ENCODE results near the gene CDH4.
"Not testable (repeated sequence)": the region's sequence is repeated elsewhere in the genome, so short reads cannot be mapped to it uniquely, and the experiment has no call there.

CDH4 gene

DNA sequence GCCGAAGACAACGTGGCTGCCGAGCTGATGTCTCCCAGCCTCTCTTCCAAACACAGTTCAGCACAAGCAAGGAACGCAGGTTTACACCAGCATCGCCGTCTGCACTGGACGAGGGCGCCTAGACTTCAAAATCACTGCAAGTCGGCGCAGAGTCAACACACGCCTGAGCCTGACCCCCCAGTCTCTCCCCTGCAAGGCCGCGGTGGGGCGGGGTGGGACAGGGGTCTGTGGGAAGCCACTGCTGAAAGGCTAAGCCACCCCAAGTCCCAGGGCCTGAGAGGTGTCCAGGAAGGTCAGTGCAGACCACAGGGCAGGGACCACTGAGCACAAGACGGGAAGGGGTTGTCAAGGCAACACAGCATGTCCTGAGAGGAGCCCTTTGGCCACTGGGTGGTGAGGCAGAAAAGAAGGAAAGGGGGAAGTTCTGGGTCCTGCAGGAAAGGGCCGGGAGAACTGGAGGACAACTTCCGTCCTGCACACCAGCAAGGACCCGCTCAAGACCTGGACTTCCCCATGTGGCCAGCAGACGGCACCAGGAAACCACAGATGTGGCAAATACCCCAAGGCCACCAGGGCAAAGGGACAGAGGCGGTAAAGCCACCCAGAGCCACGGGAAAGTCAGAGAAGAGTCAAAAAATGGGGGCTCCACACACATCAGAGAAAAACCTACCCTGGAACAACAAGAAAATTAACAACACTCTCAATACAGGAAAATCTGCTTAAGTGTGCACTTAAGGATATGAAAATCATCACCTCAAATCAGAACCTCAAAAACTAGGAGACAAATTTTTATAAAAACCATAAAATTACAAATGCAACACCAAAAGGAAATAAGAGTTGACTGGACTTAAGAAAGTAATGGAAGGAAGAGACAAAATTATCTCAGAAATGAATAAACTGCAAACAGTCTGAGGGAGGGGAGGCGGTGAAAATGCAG lies 728.9 kb downstream of the CDH4 start:
- Histone ChIP-seq H3K4me3 (ENCODE audit: low read depth, low read length) (no peak overlapping the region), H3K27me3 (ENCODE audit: control insufficient read depth, insufficient read depth, low read length) (no peaks in the 10 kb centered on the region), H3K9ac (ENCODE audit: low read depth, low read length) (no peak overlapping the region), H3K27ac (ENCODE audit: low read depth, low read length) (no peak overlapping the region), H3K36me3 (ENCODE audit: control insufficient read depth, insufficient read depth, low read length) (peaks cover 19% of the 10 kb centered on the region), H3K9me3 (ENCODE audit: control insufficient read depth, insufficient read depth, low read length) (no peaks in the 10 kb centered on the region), H3K4me1 (ENCODE audit: control insufficient read depth, insufficient read depth, low read length) (no peaks in the 10 kb centered on the region)

DNA sequence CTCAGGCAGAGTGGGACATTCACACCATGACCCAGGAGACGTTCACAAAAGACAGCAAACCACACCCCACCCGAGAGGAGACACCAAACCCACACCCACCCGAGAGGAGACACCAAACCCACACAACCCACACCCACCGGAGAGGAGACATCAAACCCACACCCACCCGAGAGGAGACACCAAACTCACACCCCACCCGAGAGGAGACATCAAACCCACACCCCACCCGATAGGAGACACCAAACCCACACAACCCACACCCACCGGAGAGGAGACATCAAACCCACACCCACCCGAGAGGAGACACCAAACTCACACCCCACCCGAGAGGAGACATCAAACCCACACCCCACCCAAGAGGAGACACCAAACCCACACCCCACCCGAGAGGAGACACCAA lies 729.6 kb downstream of the CDH4 start:
- not testable (repeated sequence) for H3K9me3 ChIP-seq (ENCODE audit: control insufficient read depth, insufficient read depth, low read length); H3K27me3 ChIP-seq (ENCODE audit: control insufficient read depth, insufficient read depth, low read length); H3K4me3 ChIP-seq (ENCODE audit: low read depth, low read length); H3K4me1 ChIP-seq (ENCODE audit: control insufficient read depth, insufficient read depth, low read length); H3K9ac ChIP-seq (ENCODE audit: low read depth, low read length); H3K27ac ChIP-seq (ENCODE audit: low read depth, low read length)
- peaks cover 16% of the 10 kb centered on the region for H3K36me3 ChIP-seq (ENCODE audit: control insufficient read depth, insufficient read depth, low read length)

DNA sequence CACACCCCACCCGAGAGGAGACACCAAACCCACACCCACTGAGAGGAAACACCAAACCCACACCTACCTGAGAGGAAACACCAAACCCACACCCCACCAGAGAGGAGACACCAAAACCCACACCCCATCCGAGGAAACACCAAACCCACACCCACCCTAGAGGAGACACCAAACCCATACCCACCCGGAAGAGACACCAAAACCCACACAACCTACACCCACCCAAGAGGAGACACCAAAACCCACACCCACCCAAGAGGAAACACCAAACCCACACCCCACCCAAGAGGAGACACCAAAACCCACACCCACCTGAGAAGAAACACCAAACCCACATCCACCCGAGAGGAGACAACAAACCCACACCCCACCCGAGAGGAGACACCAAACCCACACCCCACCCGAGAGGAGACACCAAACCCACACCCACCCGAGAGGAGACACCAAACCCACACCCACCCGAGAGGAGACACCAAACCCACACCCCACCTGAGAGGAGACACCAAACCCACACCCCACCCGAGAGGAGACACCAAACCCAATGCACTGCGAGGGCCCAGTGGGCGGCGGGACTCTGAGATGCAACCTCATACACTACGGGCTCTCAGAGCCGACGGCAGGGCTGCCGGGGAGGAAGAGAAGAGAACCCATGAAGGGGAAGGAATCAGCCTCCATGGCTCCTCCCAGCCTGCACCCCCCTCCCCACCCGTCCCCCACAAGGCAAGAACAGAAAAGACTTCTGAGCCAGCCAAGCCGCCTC lies 730.3 kb downstream of the CDH4 start:
- Histone ChIP-seq H3K9ac (ENCODE audit: low read depth, low read length) (no peak overlapping the region), H3K36me3 (ENCODE audit: control insufficient read depth, insufficient read depth, low read length) (peaks cover 22% of the 10 kb centered on the region), H3K9me3 (ENCODE audit: control insufficient read depth, insufficient read depth, low read length) (no peaks in the 10 kb centered on the region)

DNA sequence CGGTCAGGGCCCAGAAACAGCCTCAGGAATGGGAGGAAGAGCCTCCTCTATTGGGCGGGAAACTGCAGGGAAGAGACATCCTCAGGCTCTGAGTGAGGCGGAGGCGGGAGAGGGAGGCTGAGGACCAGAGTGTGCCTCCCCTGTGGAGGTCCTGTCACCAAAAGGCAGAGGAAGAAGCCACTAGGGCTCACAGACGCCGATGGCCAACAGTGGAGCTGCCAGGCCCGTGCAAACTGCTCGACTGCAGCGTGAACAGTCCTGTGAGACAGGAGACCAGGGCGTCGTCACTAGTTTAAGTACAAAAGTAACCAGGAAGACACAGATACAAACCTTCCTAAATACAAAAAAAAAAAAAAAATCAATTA lies 730.9 kb downstream of the CDH4 start:
- no peak overlapping the region for H3K27ac ChIP-seq (ENCODE audit: low read depth, low read length)
- no peaks in the 10 kb centered on the region for H3K4me1 ChIP-seq (ENCODE audit: control insufficient read depth, insufficient read depth, low read length)
- H3K36me3 ChIP-seq (ENCODE audit: control insufficient read depth, insufficient read depth, low read length), result peaks cover 28% of the 10 kb centered on the region
- H3K9me3 ChIP-seq (ENCODE audit: control insufficient read depth, insufficient read depth, low read length), result no peaks in the 10 kb centered on the region
- no peak overlapping the region for H3K4me3 ChIP-seq (ENCODE audit: low read depth, low read length)
- no peaks in the 10 kb centered on the region for H3K27me3 ChIP-seq (ENCODE audit: control insufficient read depth, insufficient read depth, low read length)
- no peak overlapping the region for H3K9ac ChIP-seq (ENCODE audit: low read depth, low read length)

More for the DNA sequence above, 730.3 kb downstream of the CDH4 start:
- Histone ChIP-seq H3K4me3 (ENCODE audit: low read depth, low read length) (no peak overlapping the region), H3K4me1 (ENCODE audit: control insufficient read depth, insufficient read depth, low read length) (no peaks in the 10 kb centered on the region), H3K27me3 (ENCODE audit: control insufficient read depth, insufficient read depth, low read length) (no peaks in the 10 kb centered on the region), H3K27ac (ENCODE audit: low read depth, low read length) (no peak overlapping the region)

DNA sequence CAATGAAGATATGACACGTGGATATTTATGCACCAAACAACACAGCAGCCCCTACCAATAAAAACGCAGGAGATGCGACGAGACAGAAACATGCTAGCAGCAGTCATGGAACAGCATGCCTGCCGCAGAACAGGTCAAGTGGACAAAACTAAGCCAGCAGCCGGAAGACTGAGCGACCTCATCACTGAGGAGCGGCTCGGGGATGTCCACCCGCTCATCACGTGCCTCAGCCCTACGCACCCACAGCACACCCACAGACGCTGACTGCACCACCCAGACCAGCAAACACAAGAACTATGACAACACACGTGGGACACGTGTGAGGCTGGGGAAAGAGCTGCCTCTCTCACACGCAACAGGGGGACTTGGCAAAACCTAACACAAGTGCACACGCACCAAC lies 731.9 kb downstream of the CDH4 start:
- H3K9ac ChIP-seq (ENCODE audit: low read depth, low read length), result no peak overlapping the region
- no peak overlapping the region for H3K27ac ChIP-seq (ENCODE audit: low read depth, low read length)
- no peak overlapping the region for H3K4me3 ChIP-seq (ENCODE audit: low read depth, low read length)
- no peaks in the 10 kb centered on the region for H3K4me1 ChIP-seq (ENCODE audit: control insufficient read depth, insufficient read depth, low read length)
- H3K9me3 ChIP-seq (ENCODE audit: control insufficient read depth, insufficient read depth, low read length), result no peaks in the 10 kb centered on the region
- H3K27me3 ChIP-seq (ENCODE audit: control insufficient read depth, insufficient read depth, low read length), result no peaks in the 10 kb centered on the region
- peaks cover 30% of the 10 kb centered on the region for H3K36me3 ChIP-seq (ENCODE audit: control insufficient read depth, insufficient read depth, low read length)

DNA sequence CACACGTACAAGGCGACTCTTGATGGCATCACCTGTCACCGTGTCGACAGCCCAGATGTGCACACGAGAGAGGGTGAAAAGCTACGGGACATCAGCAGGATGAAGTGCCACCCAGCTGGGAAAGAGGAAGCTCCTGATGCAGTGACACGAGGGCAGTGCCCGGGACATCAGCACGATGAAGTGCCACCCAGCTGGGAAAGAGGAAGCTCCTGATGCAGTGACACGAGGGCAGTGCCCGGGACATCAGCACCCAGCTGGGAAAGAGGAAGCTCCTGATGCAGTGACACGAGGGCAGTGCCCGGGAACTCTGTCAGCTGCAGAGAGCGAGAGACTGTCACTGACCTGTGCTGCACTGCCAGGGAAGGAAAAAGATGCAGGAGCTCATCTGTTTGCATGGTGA lies 732.4 kb downstream of the CDH4 start:
- H3K27ac ChIP-seq (ENCODE audit: low read depth, low read length); H3K4me3 ChIP-seq (ENCODE audit: low read depth, low read length); H3K9me3 ChIP-seq (ENCODE audit: control insufficient read depth, insufficient read depth, low read length); H3K27me3 ChIP-seq (ENCODE audit: control insufficient read depth, insufficient read depth, low read length); H3K4me1 ChIP-seq (ENCODE audit: control insufficient read depth, insufficient read depth, low read length); H3K9ac ChIP-seq (ENCODE audit: low read depth, low read length): not testable (repeated sequence)
- peaks cover 30% of the 10 kb centered on the region for H3K36me3 ChIP-seq (ENCODE audit: control insufficient read depth, insufficient read depth, low read length)

DNA sequence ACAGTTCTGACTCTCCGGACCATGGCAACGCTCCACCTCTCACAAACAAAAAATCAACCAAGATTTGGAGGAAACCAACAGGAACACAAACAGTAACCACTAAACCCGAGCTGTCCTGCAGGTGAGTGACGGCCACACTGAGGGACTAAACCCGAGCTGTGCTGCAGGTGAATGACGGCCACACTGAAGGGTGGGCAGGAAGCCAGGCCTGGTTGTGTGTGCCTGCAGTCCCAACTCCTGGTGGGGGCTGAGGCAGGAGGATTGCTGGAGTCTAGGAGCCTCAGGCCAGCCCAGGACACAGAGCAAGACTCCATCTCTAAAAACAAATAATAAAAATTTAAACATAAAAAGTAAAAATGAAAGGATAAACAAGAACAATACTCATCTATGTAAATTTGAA lies 733.0 kb downstream of the CDH4 start:
- no peak overlapping the region for H3K9ac ChIP-seq (ENCODE audit: low read depth, low read length)
- no peaks in the 10 kb centered on the region for H3K9me3 ChIP-seq (ENCODE audit: control insufficient read depth, insufficient read depth, low read length)
- H3K4me3 ChIP-seq (ENCODE audit: low read depth, low read length), result no peak overlapping the region
- H3K4me1 ChIP-seq (ENCODE audit: control insufficient read depth, insufficient read depth, low read length), result no peaks in the 10 kb centered on the region
- peaks cover 35% of the 10 kb centered on the region for H3K36me3 ChIP-seq (ENCODE audit: control insufficient read depth, insufficient read depth, low read length)
- H3K27me3 ChIP-seq (ENCODE audit: control insufficient read depth, insufficient read depth, low read length), result no peaks in the 10 kb centered on the region
- no peak overlapping the region for H3K27ac ChIP-seq (ENCODE audit: low read depth, low read length)

DNA sequence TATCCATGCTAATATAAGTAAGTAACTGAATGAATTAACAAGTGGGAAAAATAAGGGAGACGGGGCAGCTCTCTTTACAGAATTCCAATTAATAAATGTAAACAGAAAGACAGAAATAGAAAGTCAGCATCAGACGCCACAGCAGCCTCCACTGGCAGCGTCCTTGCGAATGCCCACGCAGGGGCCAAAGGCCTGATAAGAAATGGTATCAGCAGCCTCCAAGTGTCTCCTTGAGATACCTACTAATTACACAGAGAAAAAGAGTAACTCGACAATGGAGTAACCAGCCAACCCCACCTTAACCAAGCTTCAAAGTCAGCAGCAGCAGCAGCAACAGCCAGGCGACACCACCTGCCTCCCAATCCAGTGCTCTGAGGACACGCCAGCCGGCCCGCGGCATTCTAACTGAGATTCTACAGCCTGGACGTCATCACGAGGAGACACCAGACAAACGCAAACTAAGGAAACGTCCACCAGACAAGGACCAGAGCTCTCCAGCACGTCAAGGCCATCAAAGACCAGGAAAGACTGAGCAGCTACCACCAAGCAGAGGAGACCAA lies 734.8 kb downstream of the CDH4 start:
- Histone ChIP-seq H3K9me3 (ENCODE audit: control insufficient read depth, insufficient read depth, low read length) (no peaks in the 10 kb centered on the region), H3K36me3 (ENCODE audit: control insufficient read depth, insufficient read depth, low read length) (peaks cover 50% of the 10 kb centered on the region), H3K27me3 (ENCODE audit: control insufficient read depth, insufficient read depth, low read length) (no peaks in the 10 kb centered on the region), H3K27ac (ENCODE audit: low read depth, low read length) (no peak overlapping the region), H3K4me1 (ENCODE audit: control insufficient read depth, insufficient read depth, low read length) (no peaks in the 10 kb centered on the region), H3K9ac (ENCODE audit: low read depth, low read length) (no peak overlapping the region), H3K4me3 (ENCODE audit: low read depth, low read length) (no peak overlapping the region)

DNA sequence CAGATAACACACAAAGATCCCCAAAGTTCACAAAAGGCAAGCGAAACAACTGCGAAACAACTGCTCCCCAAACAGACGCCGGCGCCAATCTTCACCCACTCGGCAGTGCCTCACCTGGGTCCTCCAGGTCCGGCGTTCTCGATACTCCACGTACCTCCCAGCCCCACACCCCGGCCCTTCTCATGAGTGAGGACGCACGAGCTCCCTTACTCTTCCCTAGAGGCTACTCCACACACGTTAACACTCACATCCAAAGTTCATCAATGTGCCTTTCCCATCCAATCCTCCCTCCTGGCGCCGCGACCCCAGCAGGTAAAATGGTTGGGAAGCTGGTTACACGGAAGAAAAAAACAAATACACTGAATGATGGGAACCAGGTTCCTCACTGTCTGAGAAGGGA lies 736.6 kb downstream of the CDH4 start:
- no peak overlapping the region for H3K4me3 ChIP-seq (ENCODE audit: low read depth, low read length)
- H3K27me3 ChIP-seq (ENCODE audit: control insufficient read depth, insufficient read depth, low read length), result no peaks in the 10 kb centered on the region
- H3K4me1 ChIP-seq (ENCODE audit: control insufficient read depth, insufficient read depth, low read length), result no peaks in the 10 kb centered on the region
- H3K27ac ChIP-seq (ENCODE audit: low read depth, low read length), result no peak overlapping the region
- H3K9me3 ChIP-seq (ENCODE audit: control insufficient read depth, insufficient read depth, low read length), result no peaks in the 10 kb centered on the region
- peaks cover 66% of the 10 kb centered on the region for H3K36me3 ChIP-seq (ENCODE audit: control insufficient read depth, insufficient read depth, low read length)
- no peak overlapping the region for H3K9ac ChIP-seq (ENCODE audit: low read depth, low read length)

DNA sequence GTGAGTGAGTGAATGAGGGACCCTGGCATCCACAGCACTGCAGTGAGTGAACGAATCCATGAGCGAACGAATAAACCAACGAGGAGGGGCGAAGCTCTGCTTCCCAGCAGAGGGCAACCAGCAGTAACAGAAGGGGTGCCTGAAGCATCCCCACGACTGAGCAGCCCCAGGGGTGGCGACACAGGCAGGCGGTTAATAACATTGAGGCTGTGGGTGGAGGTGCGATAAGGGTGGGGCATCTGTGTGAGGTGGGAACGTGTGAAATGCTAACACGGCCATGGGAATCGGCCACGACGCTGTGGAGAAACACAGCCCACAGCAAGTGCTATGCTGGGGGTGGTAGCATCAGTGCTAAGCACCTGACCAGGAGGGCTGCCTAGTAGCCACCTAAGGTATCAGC lies 737.7 kb downstream of the CDH4 start:
- Histone ChIP-seq H3K9me3 (ENCODE audit: control insufficient read depth, insufficient read depth, low read length) (no peaks in the 10 kb centered on the region), H3K27me3 (ENCODE audit: control insufficient read depth, insufficient read depth, low read length) (no peaks in the 10 kb centered on the region), H3K27ac (ENCODE audit: low read depth, low read length) (no peak overlapping the region), H3K4me3 (ENCODE audit: low read depth, low read length) (no peak overlapping the region), H3K9ac (ENCODE audit: low read depth, low read length) (no peak overlapping the region), H3K36me3 (ENCODE audit: control insufficient read depth, insufficient read depth, low read length) (peaks cover 70% of the 10 kb centered on the region), H3K4me1 (ENCODE audit: control insufficient read depth, insufficient read depth, low read length) (no peaks in the 10 kb centered on the region)
